HG02623 (cell line): ENCODE measurements around the gene CDC42BPA.

Experiments
- ATAC-seq: cut with Tn5 transposase; IDR thresholded peaks from one replicate; pipeline ENCODE4 v1.9.1; 2021; ENCODE audit warnings: moderate library complexity; ENCODE audit not compliant: unreplicated experiment

The CDC42BPA gene

GRCh38 chr1:226983247-226983991 lies 334.9 kb downstream of the CDC42BPA start:
- ATAC-seq: no peak

- ATAC-seq: no peak
Measured at GRCh38 chr1:226982451-226983177, 335.7 kb downstream of the CDC42BPA start.

- ATAC-seq: no peak
Measured at GRCh38 chr1:226981838-226982237, 336.5 kb downstream of the CDC42BPA start.

- ATAC-seq: no peak
Measured at GRCh38 chr1:226981386-226981817, 336.9 kb downstream of the CDC42BPA start.

GRCh38 chr1:226980565-226981385 lies 337.5 kb downstream of the CDC42BPA start:
- ATAC-seq: no peak

GRCh38 chr1:226980122-226980560 lies 338.2 kb downstream of the CDC42BPA start:
- ATAC-seq: no peak

- no peak for ATAC-seq
Measured at GRCh38 chr1:226979517-226980121, 338.7 kb downstream of the CDC42BPA start.

GRCh38 chr1:226979115-226979516 lies 339.2 kb downstream of the CDC42BPA start:
- ATAC-seq: no peak

- ATAC-seq: no peak
Measured at GRCh38 chr1:226978432-226979114, 339.7 kb downstream of the CDC42BPA start.

GRCh38 chr1:226977643-226978431 lies 340.5 kb downstream of the CDC42BPA start:
- ATAC-seq: no peak

GRCh38 chr1:226976978-226977642 lies 341.2 kb downstream of the CDC42BPA start:
- ATAC-seq: no peak

- ATAC-seq: no peak
Measured at GRCh38 chr1:226976276-226976977, 341.9 kb downstream of the CDC42BPA start.

- ATAC-seq: no peak
Measured at GRCh38 chr1:226975259-226976250, 342.7 kb downstream of the CDC42BPA start.

GRCh38 chr1:226974544-226975258 lies 343.6 kb downstream of the CDC42BPA start:
- no peak for ATAC-seq

- no peak for ATAC-seq
Measured at GRCh38 chr1:226973898-226974543, 344.3 kb downstream of the CDC42BPA start.

- ATAC-seq: no peak
Measured at GRCh38 chr1:226973371-226973897, 344.9 kb downstream of the CDC42BPA start.
